GM23338 (cell line): ENCODE data around the gene BCL10. TPM values are rescaled to one million over a fixed set of nuclear protein-coding genes. Genes with fewer than 3 reads are reported as not detected.
A peak's percentile ranks its signal among the peaks of the same experiment; 100 is the strongest.

Experiments
- ATAC-seq: fragments of 200-7000 bp; cut with Tn5 transposase; 3 replicates; pipeline ENCODE4 v1.9.1; 2020
- DNase-seq: peaks from one replicate; pipeline ENCODE4 v3.0.0-alpha.2; 2015; ENCODE audit warnings: low spot score
- H2AFZ ChIP-seq: fragments of 200-600 bp; sonication (generic); 2 replicates; pipeline ENCODE4 v1.8.0; 2016; ENCODE audit warnings: antibody characterized with exemption, mild to moderate bottlenecking, moderate library complexity
- H3F3A ChIP-seq: fragments of 200-600 bp; sonication (generic); replicated peaks from 2 replicates; pipeline ENCODE4 v1.8.0; 2017; ENCODE audit warnings: antibody characterized with exemption, mixed run types, low read depth
- H3K27ac ChIP-seq: fragments of 200-600 bp; sonication (generic); 2 replicates; pipeline ENCODE4 v1.6.1; 2016; ENCODE audit warnings: low read depth
- H3K27me3 ChIP-seq: fragments of 200-600 bp; sonication (generic); 2 replicates; pipeline ENCODE4 v1.8.0; 2016; ENCODE audit warnings: mild to moderate bottlenecking, mixed run types, moderate library complexity; ENCODE audit not compliant: insufficient read depth
- H3K36me3 ChIP-seq: fragments of 200-600 bp; sonication (generic); 2 replicates; pipeline ENCODE4 v1.8.0; 2016; ENCODE audit warnings: mild to moderate bottlenecking; ENCODE audit not compliant: insufficient read depth
- H3K4me1 ChIP-seq: fragments of 200-600 bp; sonication (generic); 2 replicates; pipeline ENCODE4 v1.8.0; 2016; ENCODE audit warnings: mild to moderate bottlenecking, moderate library complexity; ENCODE audit not compliant: insufficient read depth
- H3K4me2 ChIP-seq: fragments of 200-600 bp; sonication (generic); 2 replicates; pipeline ENCODE4 v1.7.1; 2017; ENCODE audit warnings: mixed run types
- H3K4me3 ChIP-seq: fragments of 200-600 bp; sonication (generic); 2 replicates; pipeline ENCODE4 v1.6.1; 2016; ENCODE audit warnings: mixed run types
- H3K79me2 ChIP-seq: fragments of 200-600 bp; sonication (generic); replicated peaks from 2 replicates; pipeline ENCODE4 v1.8.0; 2017; ENCODE audit warnings: mild to moderate bottlenecking; ENCODE audit not compliant: insufficient read depth
- H3K9me2 ChIP-seq: fragments of 200-600 bp; sonication (generic); 2 replicates; pipeline ENCODE4 v1.8.0; 2017; ENCODE audit not compliant: insufficient read depth
- H4K20me1 ChIP-seq: fragments of 200-600 bp; sonication (generic); replicated peaks from 2 replicates; pipeline ENCODE4 v1.8.0; 2017; ENCODE audit warnings: mild to moderate bottlenecking; ENCODE audit not compliant: insufficient read depth
- H3K27ac Mint-ChIP-seq: 2 replicates; pipeline ENCODE4 v1.8.0; 2020; ENCODE audit warnings: inconsistent platforms, mild to moderate bottlenecking, moderate library complexity, mixed read lengths
- H3K27me3 Mint-ChIP-seq: 3 replicates; pipeline ENCODE4 v1.8.0; 2022; ENCODE audit warnings: low read depth, mild to moderate bottlenecking, moderate library complexity, mixed read lengths, inconsistent platforms; ENCODE audit not compliant: insufficient read depth, poor library complexity
- H3K36me3 Mint-ChIP-seq: 3 replicates; pipeline ENCODE4 v1.8.0; 2021; ENCODE audit warnings: low read depth, mild to moderate bottlenecking, inconsistent platforms, moderate library complexity, mixed read lengths
- H3K4me1 Mint-ChIP-seq: 3 replicates; pipeline ENCODE4 v1.8.0; 2020; ENCODE audit warnings: mild to moderate bottlenecking, inconsistent platforms, mixed read lengths
- H3K4me3 Mint-ChIP-seq: 3 replicates; pipeline ENCODE4 v1.8.0; 2021; ENCODE audit warnings: moderate library complexity, mild to moderate bottlenecking, inconsistent platforms, mixed read lengths
- H3K9me3 Mint-ChIP-seq: 3 replicates; pipeline ENCODE4 v1.8.0; 2020; ENCODE audit warnings: moderate library complexity, mild to moderate bottlenecking, inconsistent platforms, mixed read lengths
- CREB1 ChIP-seq: fragments of 250-450 bp; sonication (Bioruptor Pico); IDR thresholded peaks from 2 replicates; pipeline ENCODE4 v1.5.0; 2020; ENCODE audit warnings: low read depth, mild to moderate bottlenecking, moderate library complexity
- CTCF ChIP-seq, 2 experiments: fragments of 200-600 bp in 1 of 2; sonication (generic) in 1 of 2; conservative IDR thresholded peaks; 2 replicates each; pipeline versions ENCODE4 v1.5.1 to v1.6.1; 2016 to 2017; ENCODE audit warnings: antibody characterized with exemption in 2 of 2, low read depth in 2 of 2, mild to moderate bottlenecking in 2 of 2, moderate library complexity in 1 of 2
- ETS1 ChIP-seq: IDR thresholded peaks from 2 replicates; pipeline ENCODE4 v1.6.1; 2016; ENCODE audit warnings: antibody characterized with exemption
- EZH2 ChIP-seq: fragments of 200-600 bp; sonication (generic); IDR thresholded peaks from one replicate; pipeline ENCODE4 v1.8.0; 2017; ENCODE audit warnings: antibody characterized with exemption, mild to moderate bottlenecking, low read depth; ENCODE audit not compliant: unreplicated experiment
- EZH2phosphoT487 ChIP-seq: fragments of 200-600 bp; sonication (generic); IDR thresholded peaks from one replicate; pipeline ENCODE4 v1.8.1; 2018; ENCODE audit warnings: antibody characterized with exemption; ENCODE audit not compliant: unreplicated experiment
- JUNB ChIP-seq: IDR thresholded peaks from one replicate; pipeline ENCODE4 v1.6.1; 2016; ENCODE audit warnings: antibody characterized with exemption; ENCODE audit not compliant: unreplicated experiment
- NANOG ChIP-seq: IDR thresholded peaks from 2 replicates; pipeline ENCODE4 v1.6.1; 2016; ENCODE audit warnings: antibody characterized with exemption, borderline replicate concordance
- POLR2AphosphoS5 ChIP-seq: IDR thresholded peaks from 2 replicates; pipeline ENCODE4 v1.6.1; 2016; ENCODE audit warnings: antibody characterized with exemption, low read depth
- REST ChIP-seq: IDR thresholded peaks from one replicate; pipeline ENCODE4 v1.6.1; 2018; ENCODE audit warnings: antibody characterized with exemption; ENCODE audit not compliant: unreplicated experiment
- STAT1 ChIP-seq: IDR thresholded peaks from one replicate; pipeline ENCODE4 v1.6.1; 2016; ENCODE audit warnings: antibody characterized with exemption; ENCODE audit not compliant: unreplicated experiment
- ZNF331 ChIP-seq: fragments of 250-450 bp; sonication (Bioruptor Pico); IDR thresholded peaks from 2 replicates; pipeline ENCODE4 v1.5.0; 2020; ENCODE audit warnings: low read depth, mild to moderate bottlenecking, moderate library complexity
- ZNF462 ChIP-seq: fragments of 250-450 bp; sonication (Bioruptor Pico); IDR thresholded peaks from 2 replicates; pipeline ENCODE4 v1.5.0; 2020; ENCODE audit warnings: mild to moderate bottlenecking, moderate library complexity
- polyA plus RNA-seq: library from polyadenylated mRNA; unstranded; fragments of >200 nt; fragmentation: Nextera tagmentation; extraction: Ambion mirVana; gene quantifications from 2 replicates; pipeline ENCODE4 v1.2.1, GENCODE V29; 2016
- total RNA-seq: library from RNA; depleted of rRNA; stranded (reverse); fragments of >200 nt; shearing (Covaris generic); gene quantifications from 2 replicates; pipeline ENCODE4 v1.2.3, GENCODE V29; 2014

The BCL10 gene
- total and polyA plus RNA-seq, 2 experiments from 2014 or later = 23.1 to 33.7 TPM

- H3K4me3 ChIP-seq = no peak overlapping the region
- H3K27ac ChIP-seq = no peak overlapping the region
- H3K27me3 ChIP-seq = no peaks in the 10 kb centered on the region
- peaks cover 19% of the 10 kb centered on the region for H3K4me1 ChIP-seq
- Mint-ChIP-seq H3K27me3 (peaks cover 14% of the 10 kb centered on the region), H3K4me1 (peaks cover 53% of the 10 kb centered on the region), H3K27ac (0 out of 2 replicates have a peak overlapping the region, but pooled peaks have one; percentile 7), H3K36me3 (no peaks in the 10 kb centered on the region; the same call in 2 of the 3 replicates), H3K4me3 (no peak overlapping the region), H3K9me3 (peaks cover 5% of the 10 kb centered on the region; the same call in 2 of the 3 replicates)
- no peak for TF ChIP-seq ZNF462 (CRISPR knock-in tag)
- no peak for TF ChIP-seq JUNB
- no peak for TF ChIP-seq REST
- no peak for TF ChIP-seq STAT1
- TF ChIP-seq EZH2 = no peak
- no peak for TF ChIP-seq CREB1 (CRISPR knock-in tag)
- TF ChIP-seq NANOG = no peak
- no peak for TF ChIP-seq CTCF (conservative IDR thresholded peaks at IDR 0.05; ENCODE audit: low read depth in 2 of 2)
- no peak for TF ChIP-seq ETS1
- TF ChIP-seq ZNF331 (CRISPR knock-in tag) = no peak
- TF ChIP-seq EZH2phosphoT487 = no peak
- no peak for TF ChIP-seq POLR2AphosphoS5
- H2AFZ ChIP-seq = peak overlapping the region; percentile 40; the same call in 1 of the 2 replicates
- H3F3A ChIP-seq = 0 out of 2 replicates have a peak, but pooled peaks cover 6% of the 10 kb centered on the region
- no peak for DNase-seq
- no peaks in the 10 kb centered on the region for H3K36me3 ChIP-seq
- no peak for ATAC-seq
- peaks cover 20% of the 10 kb centered on the region for H3K79me2 ChIP-seq
- H3K9me2 ChIP-seq = 0 out of 2 replicates have a peak, but pooled peaks cover 5% of the 10 kb centered on the region
- H4K20me1 ChIP-seq = 0 out of 2 replicates have a peak, but pooled peaks cover 7% of the 10 kb centered on the region
- H3K4me2 ChIP-seq = no peak overlapping the region
Observed at GRCh38 chr1:85278853-85279314, 2.5 kb upstream of the BCL10 start.
